Urinary bladder (tissue), 4 donors: ENCODE data around the gene SEMA4A. TPM values are rescaled to one million over a fixed set of nuclear protein-coding genes. Genes with fewer than 3 reads are reported as not detected.
"Not testable (repeated sequence)": the region's sequence is repeated elsewhere in the genome, so short reads cannot be mapped to it uniquely, and the experiment has no call there.

Source experiments
- DNase-seq: peaks from one replicate; pipeline ENCODE4 v3.0.0-alpha.2; 2015; ENCODE audit errors: extremely low spot score
- H3K27ac ChIP-seq: one replicate; pipeline ENCODE4 v1.5.1; 2013; ENCODE audit warnings: low read depth, mild to moderate bottlenecking, moderate library complexity
- H3K36me3 ChIP-seq: one replicate; pipeline ENCODE4 v1.6.1; 2013; ENCODE audit warnings: mild to moderate bottlenecking, moderate library complexity; ENCODE audit not compliant: insufficient read depth
- H3K4me1 ChIP-seq: one replicate; pipeline ENCODE4 v1.6.1; 2013; ENCODE audit warnings: mild to moderate bottlenecking, moderate library complexity; ENCODE audit not compliant: insufficient read depth
- H3K4me3 ChIP-seq: one replicate; pipeline ENCODE4 v1.5.1; 2013; ENCODE audit warnings: low read depth, low read length
- WGBS: extraction: QIAGEN DNeasy Blood & Tissue Kit; methylation state at CpG from one replicate; pipeline ENCODE4 v1.1.7; 2013; 5-methylcytosine and 5-hydroxymethylcytosine counted together
- polyA plus RNA-seq: library from polyadenylated mRNA; stranded (reverse); fragments of 200-250 nt; gene quantifications from one replicate; pipeline ENCODE4 v1.2.3, GENCODE V29; 2013
- total RNA-seq: library from RNA; depleted of rRNA; stranded (reverse); fragments of >200 nt; gene quantifications from one replicate; pipeline ENCODE4 v1.2.3, GENCODE V29; 2014
- donor health status: healthy with polysubstance abuse.
- donor health status: healthy.

Gene SEMA4A
- total and polyA plus RNA-seq, 2 donors, result 7.0 to 7.3 TPM

- Histone ChIP-seq H3K4me1 (peaks cover 2% of the 10 kb centered on the region), H3K27ac (peak overlapping the region; percentile 97), H3K36me3 (no peaks in the 10 kb centered on the region), H3K4me3 (no peak overlapping the region)
- 7% methylated on average over 14 of the region's 14 CpGs for WGBS
- peak; percentile 91 for DNase-seq
Measured at GRCh38 chr1:156123356-156124196, 29.8 kb upstream of the SEMA4A start.

- no peaks in the 10 kb centered on the region for H3K36me3 ChIP-seq
- no peak overlapping the region for H3K4me3 ChIP-seq
- 39% methylated on average over 17 of the region's 17 CpGs for WGBS
- no peak for DNase-seq
- H3K4me1 ChIP-seq, result peaks cover 2% of the 10 kb centered on the region
- peak overlapping the region; percentile 83 for H3K27ac ChIP-seq
Measured at GRCh38 chr1:156124557-156125483, 28.6 kb upstream of the SEMA4A start.

GRCh38 chr1:156125544-156125943 is 27.8 kb upstream of the SEMA4A start:
- not testable (repeated sequence) for H3K4me3 ChIP-seq, H3K36me3 ChIP-seq, H3K4me1 ChIP-seq, DNase-seq
- 64% methylated on average over 10 of the region's 10 CpGs for WGBS
- H3K27ac ChIP-seq, result peak overlapping the region; percentile 54

- Histone ChIP-seq H3K27ac (peak overlapping the region; percentile 98), H3K4me1 (peaks cover 2% of the 10 kb centered on the region), H3K36me3 (no peaks in the 10 kb centered on the region), H3K4me3 (no peak overlapping the region)
- peak; percentile 86 for DNase-seq
- WGBS, result 10% methylated on average over 11 of the region's 11 CpGs
Measured at GRCh38 chr1:156126043-156126629, 27.2 kb upstream of the SEMA4A start.

- DNase-seq, result no peak
- Histone ChIP-seq H3K4me3 (no peak overlapping the region), H3K4me1 (peaks cover 2% of the 10 kb centered on the region)
Measured at GRCh38 chr1:156126630-156127534, 26.5 kb upstream of the SEMA4A start.

GRCh38 chr1:156128308-156128653 is 25.1 kb upstream of the SEMA4A start:
- H3K4me1 ChIP-seq, result peaks cover 2% of the 10 kb centered on the region
- DNase-seq, result no peak
- H3K27ac ChIP-seq, result peak overlapping the region; percentile 63
- WGBS, result 19% methylated on average over 2 of the region's 2 CpGs
- no peak overlapping the region for H3K4me3 ChIP-seq
- no peaks in the 10 kb centered on the region for H3K36me3 ChIP-seq

More at GRCh38 chr1:156126630-156127534, 26.5 kb upstream of the SEMA4A start:
- no peaks in the 10 kb centered on the region for H3K36me3 ChIP-seq
- WGBS, result 14% methylated on average over 15 of the region's 15 CpGs
- H3K27ac ChIP-seq, result peak overlapping the region; percentile 88

GRCh38 chr1:156128654-156129597 is 24.5 kb upstream of the SEMA4A start:
- 5% methylated on average over 8 of the region's 8 CpGs for WGBS
- Histone ChIP-seq H3K36me3 (no peaks in the 10 kb centered on the region), H3K4me1 (peaks cover 2% of the 10 kb centered on the region), H3K27ac (peak overlapping the region; percentile 80), H3K4me3 (no peak overlapping the region)
- no peak for DNase-seq

GRCh38 chr1:156129687-156130577 is 23.5 kb upstream of the SEMA4A start:
- DNase-seq, result no peak
- Histone ChIP-seq H3K4me1 (peaks cover 1% of the 10 kb centered on the region), H3K4me3 (no peak overlapping the region), H3K27ac (peak overlapping the region; percentile 80), H3K36me3 (peaks cover 3% of the 10 kb centered on the region)
- 14% methylated on average over 7 of the region's 7 CpGs for WGBS

GRCh38 chr1:156130578-156130942 is 22.8 kb upstream of the SEMA4A start:
- no peak overlapping the region for H3K4me3 ChIP-seq
- H3K4me1 ChIP-seq, result no peaks in the 10 kb centered on the region
- H3K36me3 ChIP-seq, result peaks cover 6% of the 10 kb centered on the region
- 79% methylated on average over 6 of the region's 6 CpGs for WGBS
- H3K27ac ChIP-seq, result peak overlapping the region; percentile 28
- DNase-seq, result no peak

GRCh38 chr1:156134716-156135435 is 18.5 kb upstream of the SEMA4A start:
- Histone ChIP-seq H3K27ac (no peak overlapping the region), H3K36me3 (peaks cover 17% of the 10 kb centered on the region)

More at GRCh38 chr1:156134716-156135435, 18.5 kb upstream of the SEMA4A start:
- DNase-seq, result no peak
- WGBS, result 86% methylated on average over 18 of the region's 18 CpGs
- H3K4me3 ChIP-seq, result no peak overlapping the region
- no peaks in the 10 kb centered on the region for H3K4me1 ChIP-seq
